Endothelial cell of umbilical vein (primary cell): Measurements from ENCODE around the gene CLSTN2.

Experiments
- CTCF ChIP-seq, 2 donors: IDR thresholded peaks; 1 replicate in 1 of 2; 2 replicates in 1 of 2; pipeline ENCODE4 v1.5.1; 2011; ENCODE audit warnings: low read length in 2 of 2, mild to moderate bottlenecking in 2 of 2, moderate library complexity in 2 of 2, control low read depth in 1 of 2, inconsistent platforms in 1 of 2, low read depth in 1 of 2; ENCODE audit not compliant: insufficient read depth in 1 of 2; ENCODE audit errors: extremely low read depth in 1 of 2
- EZH2 ChIP-seq: IDR thresholded peaks from 2 replicates; pipeline ENCODE4 v1.6.1; 2012; ENCODE audit warnings: borderline replicate concordance, low read depth, mild to moderate bottlenecking, moderate library complexity, low read length, inconsistent platforms; ENCODE audit not compliant: severe bottlenecking
- GATA2 ChIP-seq: IDR thresholded peaks from 2 replicates; pipeline ENCODE4 v1.7.0; 2011; ENCODE audit warnings: low read depth, mild to moderate bottlenecking, moderate library complexity, mixed read lengths, low read length; ENCODE audit not compliant: insufficient read length, insufficient read depth
- MAX ChIP-seq: IDR thresholded peaks from 2 replicates; pipeline ENCODE4 v1.6.1; 2011; ENCODE audit not compliant: insufficient read depth, insufficient read length
- MYC ChIP-seq: IDR thresholded peaks from one replicate; pipeline ENCODE4 v1.6.1; 2011; ENCODE audit warnings: mild to moderate bottlenecking, low read depth, low read length
- POLR2A ChIP-seq: IDR thresholded peaks from 2 replicates; pipeline ENCODE4 v1.6.1; 2012; ENCODE audit warnings: low read depth, mild to moderate bottlenecking, control low read depth, low read length
- POLR2AphosphoS5 ChIP-seq: IDR thresholded peaks from 2 replicates; pipeline ENCODE4 v1.6.1; 2012; ENCODE audit warnings: low read depth, mild to moderate bottlenecking, control low read depth, low read length, moderate library complexity; ENCODE audit not compliant: insufficient read depth

- TF ChIP-seq POLR2A (no peak), POLR2AphosphoS5 (no peak), MAX (no peak), CTCF (IDR thresholded peaks at IDR 0.05; ENCODE audit: extremely low read depth in 1 of 2, insufficient read depth in 1 of 2, low read depth in 1 of 2, low read length in 2 of 2) (no peak), EZH2 (no peak), MYC (no peak), GATA2 (no peak)
Measured at GRCh38 chr3:140089403-140090072, 154.6 kb downstream of the CLSTN2 start.
